GM19395 (cell line): ENCODE data around the gene KCNH5.

Source experiments
- ATAC-seq: cut with Tn5 transposase; IDR thresholded peaks from one replicate; pipeline ENCODE4 v1.9.1; 2021; ENCODE audit warnings: mild to moderate bottlenecking, moderate library complexity; ENCODE audit not compliant: unreplicated experiment

KCNH5 gene

GRCh38 chr14:62689733-62690132 lies 355.5 kb downstream of the KCNH5 start:
- no peak for ATAC-seq

- no peak for ATAC-seq
Observed at GRCh38 chr14:62687818-62688217, 357.4 kb downstream of the KCNH5 start.

GRCh38 chr14:62684376-62684775 lies 360.9 kb downstream of the KCNH5 start:
- no peak for ATAC-seq

GRCh38 chr14:62682208-62682607 lies 363.1 kb downstream of the KCNH5 start:
- ATAC-seq = no peak

- no peak for ATAC-seq
Observed at GRCh38 chr14:62674563-62675237, 370.6 kb downstream of the KCNH5 start.

- ATAC-seq = no peak
Observed at GRCh38 chr14:62673014-62673755, 372.1 kb downstream of the KCNH5 start.

- no peak for ATAC-seq
Observed at GRCh38 chr14:62670526-62670925, 374.7 kb downstream of the KCNH5 start.

- no peak for ATAC-seq
Observed at GRCh38 chr14:62667421-62667914, 377.8 kb downstream of the KCNH5 start.

GRCh38 chr14:62665286-62665685 lies 380.0 kb downstream of the KCNH5 start:
- ATAC-seq = no peak

- ATAC-seq = no peak
Observed at GRCh38 chr14:62663456-62663821, 381.8 kb downstream of the KCNH5 start.

GRCh38 chr14:62662811-62663455 lies 382.3 kb downstream of the KCNH5 start:
- no peak for ATAC-seq

- ATAC-seq = no peak
Observed at GRCh38 chr14:62661818-62662217, 383.4 kb downstream of the KCNH5 start.

GRCh38 chr14:62658631-62659030 lies 386.6 kb downstream of the KCNH5 start:
- ATAC-seq = no peak

- ATAC-seq = no peak
Observed at GRCh38 chr14:62657376-62657775, 387.9 kb downstream of the KCNH5 start.

- no peak for ATAC-seq
Observed at GRCh38 chr14:62655166-62655565, 390.1 kb downstream of the KCNH5 start.

GRCh38 chr14:62654641-62655040 lies 390.6 kb downstream of the KCNH5 start:
- no peak for ATAC-seq
